SK-N-SH treated with all-trans-retinoic acid at 6 μM for 48 hours (cell line): ENCODE data around the gene FNDC4.

Source experiments
- ATAC-seq: fragments of 200-7000 bp; cut with Tn5 transposase; 3 replicates; pipeline ENCODE4 v1.9.1; 2020; ENCODE audit warnings: mild to moderate bottlenecking, moderate library complexity
- ARNTL ChIP-seq: fragments of 450-650 bp; formaldehyde crosslinking; IDR thresholded peaks from 2 replicates; pipeline ENCODE4 v1.5.0; 2020; ENCODE audit warnings: low read depth, mild to moderate bottlenecking, moderate library complexity, borderline replicate concordance
- BACH2 ChIP-seq: fragments of 250-450 bp; sonication (Bioruptor Pico); IDR thresholded peaks from 2 replicates; pipeline ENCODE4 v1.9.0; 2021; ENCODE audit warnings: mild to moderate bottlenecking, borderline replicate concordance
- ESRRG ChIP-seq: fragments of 250-450 bp; sonication (Bioruptor Pico); IDR thresholded peaks from 2 replicates; pipeline ENCODE4 v1.6.1; 2021; ENCODE audit warnings: mild to moderate bottlenecking
- GLIS3 ChIP-seq: fragments of 250-450 bp; sonication (Bioruptor Pico); IDR thresholded peaks from 2 replicates; pipeline ENCODE4 v1.5.0; 2020; ENCODE audit warnings: mild to moderate bottlenecking, moderate library complexity
- ISL1 ChIP-seq: fragments of 250-450 bp; sonication (Bioruptor Pico); IDR thresholded peaks from 2 replicates; pipeline ENCODE4 v2.1.2; 2022; ENCODE audit warnings: mild to moderate bottlenecking, moderate library complexity
- OSR1 ChIP-seq: fragments of 250-450 bp; sonication (Bioruptor Pico); IDR thresholded peaks from 2 replicates; pipeline ENCODE4 v1.8.0; 2022; ENCODE audit warnings: moderate library complexity, mild to moderate bottlenecking, inconsistent platforms
- PATZ1 ChIP-seq: fragments of 250-450 bp; sonication (Bioruptor Pico); IDR thresholded peaks from 2 replicates; pipeline ENCODE4 v1.8.0; 2020; ENCODE audit warnings: mild to moderate bottlenecking, moderate library complexity, borderline replicate concordance
- PPARA ChIP-seq: fragments of 250-450 bp; sonication (Bioruptor Pico); IDR thresholded peaks from 2 replicates; pipeline ENCODE4 v1.5.0; 2020; ENCODE audit warnings: mild to moderate bottlenecking, borderline replicate concordance
- RARB ChIP-seq: fragments of 250-450 bp; sonication (Bioruptor Pico); IDR thresholded peaks from 2 replicates; pipeline ENCODE4 v1.8.0; 2021; ENCODE audit warnings: mild to moderate bottlenecking, moderate library complexity
- SNAI2 ChIP-seq: fragments of 250-450 bp; sonication (Bioruptor Pico); IDR thresholded peaks from 2 replicates; pipeline ENCODE4 v1.5.0; 2020; ENCODE audit warnings: mild to moderate bottlenecking, moderate library complexity
- TCF4 ChIP-seq: fragments of 250-450 bp; sonication (Bioruptor Pico); IDR thresholded peaks from 2 replicates; pipeline ENCODE4 v1.8.0; 2021; ENCODE audit warnings: mild to moderate bottlenecking, moderate library complexity, borderline replicate concordance
- TOX ChIP-seq: fragments of 250-450 bp; sonication (Bioruptor Pico); IDR thresholded peaks from 2 replicates; pipeline ENCODE4 v1.8.0; 2021; ENCODE audit warnings: mild to moderate bottlenecking, moderate library complexity, borderline replicate concordance
- ZC3H10 ChIP-seq: fragments of 250-450 bp; sonication (Bioruptor Pico); IDR thresholded peaks from 2 replicates; pipeline ENCODE4 v1.5.1; 2021; ENCODE audit warnings: mild to moderate bottlenecking, moderate library complexity
- ZFP3 ChIP-seq: fragments of 250-450 bp; sonication (Bioruptor Pico); IDR thresholded peaks from 2 replicates; pipeline ENCODE4 v1.5.0; 2020; ENCODE audit warnings: mild to moderate bottlenecking, moderate library complexity
- ZNF565 ChIP-seq: fragments of 450-650 bp; formaldehyde crosslinking; conservative IDR thresholded peaks from 2 replicates; pipeline ENCODE4 v1.5.0; 2020; ENCODE audit warnings: low read depth, mild to moderate bottlenecking, moderate library complexity
- ZNF70 ChIP-seq: fragments of 450-650 bp; formaldehyde crosslinking; IDR thresholded peaks from 2 replicates; pipeline ENCODE4 v1.5.0; 2020; ENCODE audit warnings: mild to moderate bottlenecking, moderate library complexity
- ZNF8 ChIP-seq: fragments of 450-650 bp; formaldehyde crosslinking; IDR thresholded peaks from 2 replicates; pipeline ENCODE4 v1.5.0; 2020; ENCODE audit warnings: mild to moderate bottlenecking, moderate library complexity
- TF ChIP-seq, protein P1 (sequence below): fragments of 250-450 bp; sonication (Bioruptor Pico); IDR thresholded peaks from 2 replicates; pipeline ENCODE4 v1.5.1; 2020; ENCODE audit warnings: low read depth, mild to moderate bottlenecking, moderate library complexity
- TF ChIP-seq, protein P2 (sequence below): fragments of 250-450 bp; sonication (Bioruptor Pico); IDR thresholded peaks from 2 replicates; pipeline ENCODE4 v1.5.0; 2020; ENCODE audit warnings: mild to moderate bottlenecking, moderate library complexity
- TF ChIP-seq, protein P3 (sequence below): fragments of 250-450 bp; sonication (Bioruptor Pico); IDR thresholded peaks from 2 replicates; pipeline ENCODE4 v1.8.0; 2021; ENCODE audit warnings: low read depth, mild to moderate bottlenecking, moderate library complexity, borderline replicate concordance
- TF ChIP-seq, protein P4 (sequence below): fragments of 250-450 bp; sonication (Bioruptor Pico); IDR thresholded peaks from 2 replicates; pipeline ENCODE4 v1.5.1; 2021; ENCODE audit warnings: mild to moderate bottlenecking, moderate library complexity

FNDC4 gene

GRCh38 chr2:27464443-27464842, 30.6 kb downstream of the FNDC4 start (continued):
- TF ChIP-seq TOX (CRISPR knock-in tag): no peak
- TF ChIP-seq, protein P1, sequence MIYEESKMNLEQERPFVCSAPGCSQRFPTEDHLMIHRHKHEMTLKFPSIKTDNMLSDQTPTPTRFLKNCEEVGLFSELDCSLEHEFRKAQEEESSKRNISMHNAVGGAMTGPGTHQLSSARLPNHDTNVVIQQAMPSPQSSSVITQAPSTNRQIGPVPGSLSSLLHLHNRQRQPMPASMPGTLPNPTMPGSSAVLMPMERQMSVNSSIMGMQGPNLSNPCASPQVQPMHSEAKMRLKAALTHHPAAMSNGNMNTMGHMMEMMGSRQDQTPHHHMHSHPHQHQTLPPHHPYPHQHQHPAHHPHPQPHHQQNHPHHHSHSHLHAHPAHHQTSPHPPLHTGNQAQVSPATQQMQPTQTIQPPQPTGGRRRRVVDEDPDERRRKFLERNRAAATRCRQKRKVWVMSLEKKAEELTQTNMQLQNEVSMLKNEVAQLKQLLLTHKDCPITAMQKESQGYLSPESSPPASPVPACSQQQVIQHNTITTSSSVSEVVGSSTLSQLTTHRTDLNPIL (CRISPR knock-in tag): no peak
- TF ChIP-seq, all 23 proteins: peak for 0

- TF ChIP-seq OSR1 (CRISPR knock-in tag) (no peak), RARB (CRISPR knock-in tag) (no peak), ZNF8 (CRISPR knock-in tag) (no peak)
Observed at GRCh38 chr2:27461118-27461517, 33.9 kb downstream of the FNDC4 start.

GRCh38 chr2:27453968-27454367, 41.0 kb downstream of the FNDC4 start:
- ATAC-seq: no peak
- no peak for TF ChIP-seq ZFP3 (CRISPR knock-in tag)
- TF ChIP-seq GLIS3 (CRISPR knock-in tag): no peak
- no peak for TF ChIP-seq SNAI2 (CRISPR knock-in tag)
- TF ChIP-seq PPARA (CRISPR knock-in tag): no peak
- TF ChIP-seq, protein P2, sequence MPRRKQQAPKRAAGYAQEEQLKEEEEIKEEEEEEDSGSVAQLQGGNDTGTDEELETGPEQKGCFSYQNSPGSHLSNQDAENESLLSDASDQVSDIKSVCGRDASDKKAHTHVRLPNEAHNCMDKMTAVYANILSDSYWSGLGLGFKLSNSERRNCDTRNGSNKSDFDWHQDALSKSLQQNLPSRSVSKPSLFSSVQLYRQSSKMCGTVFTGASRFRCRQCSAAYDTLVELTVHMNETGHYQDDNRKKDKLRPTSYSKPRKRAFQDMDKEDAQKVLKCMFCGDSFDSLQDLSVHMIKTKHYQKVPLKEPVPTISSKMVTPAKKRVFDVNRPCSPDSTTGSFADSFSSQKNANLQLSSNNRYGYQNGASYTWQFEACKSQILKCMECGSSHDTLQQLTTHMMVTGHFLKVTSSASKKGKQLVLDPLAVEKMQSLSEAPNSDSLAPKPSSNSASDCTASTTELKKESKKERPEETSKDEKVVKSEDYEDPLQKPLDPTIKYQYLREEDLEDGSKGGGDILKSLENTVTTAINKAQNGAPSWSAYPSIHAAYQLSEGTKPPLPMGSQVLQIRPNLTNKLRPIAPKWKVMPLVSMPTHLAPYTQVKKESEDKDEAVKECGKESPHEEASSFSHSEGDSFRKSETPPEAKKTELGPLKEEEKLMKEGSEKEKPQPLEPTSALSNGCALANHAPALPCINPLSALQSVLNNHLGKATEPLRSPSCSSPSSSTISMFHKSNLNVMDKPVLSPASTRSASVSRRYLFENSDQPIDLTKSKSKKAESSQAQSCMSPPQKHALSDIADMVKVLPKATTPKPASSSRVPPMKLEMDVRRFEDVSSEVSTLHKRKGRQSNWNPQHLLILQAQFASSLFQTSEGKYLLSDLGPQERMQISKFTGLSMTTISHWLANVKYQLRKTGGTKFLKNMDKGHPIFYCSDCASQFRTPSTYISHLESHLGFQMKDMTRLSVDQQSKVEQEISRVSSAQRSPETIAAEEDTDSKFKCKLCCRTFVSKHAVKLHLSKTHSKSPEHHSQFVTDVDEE (CRISPR knock-in tag): no peak
- TF ChIP-seq, protein P1 (CRISPR knock-in tag): no peak
- no peak for TF ChIP-seq RARB (CRISPR knock-in tag)
- TF ChIP-seq ZC3H10: no peak
- no peak for TF ChIP-seq ISL1 (CRISPR knock-in tag)
- TF ChIP-seq, protein P3, sequence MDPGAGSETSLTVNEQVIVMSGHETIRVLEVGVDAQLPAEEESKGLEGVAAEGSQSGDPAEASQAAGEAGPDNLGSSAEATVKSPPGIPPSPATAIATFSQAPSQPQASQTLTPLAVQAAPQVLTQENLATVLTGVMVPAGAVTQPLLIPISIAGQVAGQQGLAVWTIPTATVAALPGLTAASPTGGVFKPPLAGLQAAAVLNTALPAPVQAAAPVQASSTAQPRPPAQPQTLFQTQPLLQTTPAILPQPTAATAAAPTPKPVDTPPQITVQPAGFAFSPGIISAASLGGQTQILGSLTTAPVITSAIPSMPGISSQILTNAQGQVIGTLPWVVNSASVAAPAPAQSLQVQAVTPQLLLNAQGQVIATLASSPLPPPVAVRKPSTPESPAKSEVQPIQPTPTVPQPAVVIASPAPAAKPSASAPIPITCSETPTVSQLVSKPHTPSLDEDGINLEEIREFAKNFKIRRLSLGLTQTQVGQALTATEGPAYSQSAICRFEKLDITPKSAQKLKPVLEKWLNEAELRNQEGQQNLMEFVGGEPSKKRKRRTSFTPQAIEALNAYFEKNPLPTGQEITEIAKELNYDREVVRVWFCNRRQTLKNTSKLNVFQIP: no peak
- no peak for TF ChIP-seq ZNF565
- no peak for TF ChIP-seq ARNTL (CRISPR knock-in tag)
- TF ChIP-seq ESRRG (CRISPR knock-in tag): no peak
- TF ChIP-seq, protein P4, sequence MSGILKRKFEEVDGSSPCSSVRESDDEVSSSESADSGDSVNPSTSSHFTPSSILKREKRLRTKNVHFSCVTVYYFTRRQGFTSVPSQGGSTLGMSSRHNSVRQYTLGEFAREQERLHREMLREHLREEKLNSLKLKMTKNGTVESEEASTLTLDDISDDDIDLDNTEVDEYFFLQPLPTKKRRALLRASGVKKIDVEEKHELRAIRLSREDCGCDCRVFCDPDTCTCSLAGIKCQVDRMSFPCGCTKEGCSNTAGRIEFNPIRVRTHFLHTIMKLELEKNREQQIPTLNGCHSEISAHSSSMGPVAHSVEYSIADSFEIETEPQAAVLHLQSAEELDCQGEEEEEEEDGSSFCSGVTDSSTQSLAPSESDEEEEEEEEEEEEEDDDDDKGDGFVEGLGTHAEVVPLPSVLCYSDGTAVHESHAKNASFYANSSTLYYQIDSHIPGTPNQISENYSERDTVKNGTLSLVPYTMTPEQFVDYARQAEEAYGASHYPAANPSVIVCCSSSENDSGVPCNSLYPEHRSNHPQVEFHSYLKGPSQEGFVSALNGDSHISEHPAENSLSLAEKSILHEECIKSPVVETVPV (CRISPR knock-in tag): no peak
- TF ChIP-seq TOX (CRISPR knock-in tag): no peak
- TF ChIP-seq PATZ1: no peak

More at GRCh38 chr2:27461118-27461517, 33.9 kb downstream of the FNDC4 start:
- ATAC-seq: no peak

DNA sequence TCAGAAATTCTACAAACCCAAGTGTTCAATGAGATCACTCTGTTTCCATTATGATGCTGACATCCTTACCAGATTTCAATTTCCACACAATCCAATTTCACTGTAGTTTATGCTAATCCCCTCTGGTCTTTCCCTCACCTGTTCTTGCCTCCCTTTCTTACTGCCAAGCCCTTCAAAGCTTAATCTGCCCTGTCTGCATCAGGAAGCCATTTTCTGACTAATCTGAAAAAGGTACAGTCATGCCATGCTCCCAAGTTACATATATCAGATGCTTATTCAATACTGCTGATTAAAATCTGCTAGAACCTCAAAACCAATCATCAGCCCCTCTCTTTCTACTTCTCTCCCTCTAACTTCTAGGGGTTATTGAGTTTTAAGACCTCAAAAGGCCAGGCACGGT, 43.9 kb downstream of the FNDC4 start:
- ATAC-seq: no peak
- TF ChIP-seq PPARA (CRISPR knock-in tag) (no peak), ISL1 (CRISPR knock-in tag) (no peak), SNAI2 (CRISPR knock-in tag) (no peak), ZNF70 (no peak), ARNTL (CRISPR knock-in tag) (no peak), ZC3H10 (no peak), TCF4 (CRISPR knock-in tag) (no peak), ZFP3 (CRISPR knock-in tag) (no peak), BACH2 (no peak), ZNF565 (no peak), ZNF8 (CRISPR knock-in tag) (no peak), OSR1 (CRISPR knock-in tag) (no peak), GLIS3 (CRISPR knock-in tag) (no peak)
- TF ChIP-seq, protein P4 (CRISPR knock-in tag): no peak
- TF ChIP-seq, protein P3: no peak
